K562 (cell line): ENCODE data around the gene AAK1. TPM values are rescaled to one million over a fixed set of nuclear protein-coding genes. Genes with fewer than 3 reads are reported as not detected.
A peak's percentile ranks its signal among the peaks of the same experiment; 100 is the strongest.

Experiments used
- ATAC-seq: fragments of 200-7000 bp; cut with Tn5 transposase; 3 replicates; pipeline ENCODE4 v1.9.1; 2020; ENCODE audit warnings: moderate library complexity
- BruUV-seq: library from RNA; stranded (reverse); fragments of 400-500 nt; replicated peaks from 2 replicates; lab custom pipeline; 2021; lab: Mats Ljungman, UMichigan
- CTCF ChIA-PET: fragments of 300-600 bp; formaldehyde crosslinking; extraction: SDS; loops from one replicate; lab custom pipeline; 2021; ENCODE audit warnings: low intra/inter-chr PET ratio; lab: Yijun Ruan, JAX
- POLR2A ChIA-PET: fragments of 300-600, 350-650 bp; sonication (Branson Sonifier 250); formaldehyde crosslinking; extraction: SDS; loops from one replicate; lab custom pipeline; 2021; ENCODE audit warnings: antibody characterized with exemption, inconsistent platforms; lab: Yijun Ruan, JAX
- DNase-seq, 4 experiments: peaks; one replicate each; pipeline versions ENCODE4 v3.0.0 to v3.0.0-alpha.2; 2011 to 2018; ENCODE audit warnings: low spot score in 3 of 4, mixed read lengths in 3 of 4; ENCODE audit errors: extremely low read depth in 1 of 4
- FAIRE-seq: peaks from 2 replicates; lab custom pipeline; 2011; peaks lifted over from hg19 to GRCh38; lab: Jason Lieb, UNC
- H2AFZ ChIP-seq: 2 replicates; pipeline ENCODE4 v1.6.0; 2011; ENCODE audit warnings: low read depth, low read length, control low read depth, inconsistent platforms
- H3K27ac ChIP-seq: fragments of 200-600 bp; 3 replicates; pipeline ENCODE4 v1.8.0; 2011; ENCODE audit warnings: low read depth, mild to moderate bottlenecking, control low read depth, inconsistent platforms, low read length, moderate library complexity, mixed read lengths; ENCODE audit errors: extremely low read depth
- H3K27me3 ChIP-seq, 2 experiments: fragments of 300-600 bp in 1 of 2; 2 replicates in 1 of 2; 3 replicates in 1 of 2; pipeline versions ENCODE4 v1.6.0 to v1.8.0; 2011; ENCODE audit warnings: inconsistent platforms in 2 of 2, low read length in 2 of 2, mild to moderate bottlenecking in 1 of 2, mixed read lengths in 1 of 2, moderate library complexity in 1 of 2; ENCODE audit not compliant: control insufficient read depth in 2 of 2, insufficient read depth in 2 of 2
- H3K36me3 ChIP-seq: fragments of 300-600 bp; 3 replicates; pipeline ENCODE4 v1.8.0; 2011; ENCODE audit warnings: mild to moderate bottlenecking, low read length, inconsistent platforms; ENCODE audit not compliant: control insufficient read depth, insufficient read depth
- H3K4me1 ChIP-seq, 2 experiments: fragments of 200-600 bp in 1 of 2; replicated peaks in 1 of 2; 2 replicates in 1 of 2; 3 replicates in 1 of 2; pipeline versions ENCODE4 v1.5.1 to v1.8.0; 2011; ENCODE audit warnings: inconsistent platforms in 2 of 2, low read length in 2 of 2, mild to moderate bottlenecking in 1 of 2, mixed read lengths in 1 of 2, moderate library complexity in 1 of 2; ENCODE audit not compliant: control insufficient read depth in 2 of 2, insufficient read depth in 2 of 2
- H3K4me2 ChIP-seq: 2 replicates; pipeline ENCODE4 v1.6.1; 2011; ENCODE audit warnings: low read length, control low read depth, inconsistent platforms, mixed read lengths; ENCODE audit not compliant: insufficient read depth
- H3K4me3 ChIP-seq: fragments of 200-600 bp; sonication (generic), shearing (Covaris generic); 2 replicates; pipeline ENCODE4 v1.5.1; 2016; ENCODE audit warnings: control low read depth, inconsistent platforms
- H3K79me2 ChIP-seq: fragments of 200-600 bp; 3 replicates; pipeline ENCODE4 v1.8.0; 2011; ENCODE audit warnings: low read length, inconsistent platforms; ENCODE audit not compliant: control insufficient read depth, insufficient read depth
- H3K9ac ChIP-seq, 2 experiments: 2 replicates each; pipeline versions ENCODE4 v1.6.0 to v1.6.1; 2011; ENCODE audit warnings: low read depth in 2 of 2, low read length in 2 of 2, control low read depth in 1 of 2, inconsistent platforms in 1 of 2, mild to moderate bottlenecking in 1 of 2, mixed read lengths in 1 of 2; ENCODE audit not compliant: insufficient read depth in 1 of 2
- H3K9me1 ChIP-seq: one replicate; pipeline ENCODE4 v1.6.0; 2011; ENCODE audit warnings: inconsistent platforms, mild to moderate bottlenecking, low read length, moderate library complexity; ENCODE audit not compliant: control insufficient read depth, insufficient read depth
- H3K9me3 ChIP-seq: replicated peaks from 2 replicates; pipeline ENCODE4 v1.5.1; 2011; ENCODE audit warnings: low read depth, low read length, inconsistent platforms; ENCODE audit not compliant: control insufficient read depth, insufficient read depth
- H4K20me1 ChIP-seq: replicated peaks from 2 replicates; pipeline ENCODE4 v1.6.1; 2011; ENCODE audit warnings: low read length, inconsistent platforms, mixed read lengths; ENCODE audit not compliant: control insufficient read depth, insufficient read depth
- HOMEZ ChIP-seq: fragments of 250-450 bp; sonication (Bioruptor Pico); IDR thresholded peaks from 2 replicates; pipeline ENCODE4 v1.4.0; 2020; ENCODE audit warnings: mild to moderate bottlenecking, moderate library complexity
- WGBS: fragments of 100-300 bp; shearing (Covaris generic); methylation state at CpG from one replicate; pipeline ENCODE4 v1.1.6; 2016; ENCODE audit warnings: low coverage, mixed read lengths; ENCODE audit not compliant: insufficient coverage; ENCODE audit errors: missing lambda C conversion rate; 5-methylcytosine and 5-hydroxymethylcytosine counted together
- in situ Hi-C: fragments of 300-500 bp; cut with MboI; formaldehyde crosslinking; loops from 4 replicates; pipeline ENCODE4 v1.15.0; 2018; ENCODE audit warnings: inconsistent platforms, mixed read lengths
- intact Hi-C: fragments of 100-400 bp; cut with micrococcal nuclease; formaldehyde crosslinking; loops from 2 replicates; pipeline ENCODE4 v1.14.2; 2022
- polyA plus RNA-seq, 8 experiments: library from polyadenylated mRNA; depleted of rRNA in 4 of 8; stranded (reverse) in 5 of 8; unstranded in 3 of 8; fragments of >200 nt; fragmentation: Nextera tagmentation in 2 of 8; fragmentation: Illumina TruSeq in 1 of 8; extraction: Ambion mirVana in 2 of 8; extraction: Trizol in 1 of 8; gene quantifications; 2 replicates each; pipeline versions ENCODE4 v1.2.1 to v1.2.3, GENCODE V29; 2011 to 2014; ENCODE audit warnings: inconsistent platforms in 1 of 8, missing spikeins in 1 of 8
- total RNA-seq, 7 experiments: library from RNA; depleted of rRNA in 6 of 7; stranded (reverse); fragments of >200 nt in 6 of 7; fragmentation: Illumina TruSeq in 2 of 7; extraction: Trizol in 2 of 7; gene quantifications; 2 replicates each; pipeline versions ENCODE4 v1.2.1 to v1.2.3, GENCODE V29; 2011 to 2021; ENCODE audit warnings: low replicate concordance in 1 of 7
- TF ChIP-seq, protein P1 (sequence below): fragments of 450-650 bp; IDR thresholded peaks from 2 replicates; pipeline ENCODE4 v1.6.1; 2016

The AAK1 gene
- total and polyA plus RNA-seq, 9 of the 15 experiments (the other 6 are each of a cell fraction or from before 2014, with no cell fraction given), result 0.89 to 17.1 (median 6.0) TPM

DNA sequence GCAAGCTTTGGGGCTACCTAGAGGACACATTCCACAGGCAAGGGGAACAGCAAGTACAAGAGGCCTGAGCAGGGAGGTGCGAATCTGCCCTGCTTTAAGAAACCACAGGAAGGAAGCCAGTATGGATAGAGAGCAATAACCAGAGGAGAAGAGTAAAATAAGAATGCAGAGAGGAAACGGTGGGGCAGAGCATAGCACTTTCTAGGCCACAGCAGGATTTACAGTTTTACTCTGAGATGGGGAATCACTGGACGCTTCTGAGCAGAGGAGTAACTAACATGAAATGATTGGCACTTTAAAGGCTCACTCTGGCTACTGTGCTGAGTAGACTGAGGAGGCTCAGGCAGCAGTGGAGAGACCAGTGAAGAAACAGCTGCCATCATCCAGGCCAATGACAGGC lies 23.8 kb downstream of the AAK1 start:
- Histone ChIP-seq H3K4me2 (no peak overlapping the region), H4K20me1 (no peaks in the 10 kb centered on the region), H2AFZ (no peak overlapping the region), H3K4me3 (no peak overlapping the region), H3K9ac (no peak overlapping the region), H3K9me1 (no peaks in the 10 kb centered on the region), H3K4me1 (peaks cover 4 to 24% of the 10 kb centered on the region in 2 experiments), H3K27ac (no peak overlapping the region), H3K36me3 (no peaks in the 10 kb centered on the region), H3K27me3 (no peaks in the 10 kb centered on the region), H3K9me3 (no peaks in the 10 kb centered on the region; the same call in 1 of the 2 replicates), H3K79me2 (peaks cover 9% of the 10 kb centered on the region; the same call in 2 of the 3 replicates)
- TF ChIP-seq, protein P1, sequence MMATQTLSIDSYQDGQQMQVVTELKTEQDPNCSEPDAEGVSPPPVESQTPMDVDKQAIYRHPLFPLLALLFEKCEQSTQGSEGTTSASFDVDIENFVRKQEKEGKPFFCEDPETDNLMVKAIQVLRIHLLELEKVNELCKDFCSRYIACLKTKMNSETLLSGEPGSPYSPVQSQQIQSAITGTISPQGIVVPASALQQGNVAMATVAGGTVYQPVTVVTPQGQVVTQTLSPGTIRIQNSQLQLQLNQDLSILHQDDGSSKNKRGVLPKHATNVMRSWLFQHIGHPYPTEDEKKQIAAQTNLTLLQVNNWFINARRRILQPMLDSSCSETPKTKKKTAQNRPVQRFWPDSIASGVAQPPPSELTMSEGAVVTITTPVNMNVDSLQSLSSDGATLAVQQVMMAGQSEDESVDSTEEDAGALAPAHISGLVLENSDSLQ, result peak; percentile 45; the same call in 1 of the 2 replicates
- no peak for TF ChIP-seq HOMEZ (CRISPR knock-in tag)
- BruUV-seq, result no TSS peak
- in situ Hi-C loops, result no loop called here
- FAIRE-seq, result no peak
- POLR2A ChIA-PET, result interaction anchor here (1.3 kb wide), 1 partner anchor 11 kb away, joined by 3 read pairs; no protein-coding TSS in a partner anchor
- intact Hi-C loops, result no loop called here
- DNase-seq, result no peak
- ATAC-seq, result peak; percentile 42
- CTCF ChIA-PET, result no interaction called here
- WGBS, result 54% methylated on average over 3 of the region's 3 CpGs
